NCI-H446 (cell line): ENCODE data around the gene GOLGA2.

Experiments used
- DNase-seq, 2 experiments: peaks; one replicate each; lab custom pipeline; 2025; lab: John Stamatoyannopoulos, UW

Gene GOLGA2

DNA sequence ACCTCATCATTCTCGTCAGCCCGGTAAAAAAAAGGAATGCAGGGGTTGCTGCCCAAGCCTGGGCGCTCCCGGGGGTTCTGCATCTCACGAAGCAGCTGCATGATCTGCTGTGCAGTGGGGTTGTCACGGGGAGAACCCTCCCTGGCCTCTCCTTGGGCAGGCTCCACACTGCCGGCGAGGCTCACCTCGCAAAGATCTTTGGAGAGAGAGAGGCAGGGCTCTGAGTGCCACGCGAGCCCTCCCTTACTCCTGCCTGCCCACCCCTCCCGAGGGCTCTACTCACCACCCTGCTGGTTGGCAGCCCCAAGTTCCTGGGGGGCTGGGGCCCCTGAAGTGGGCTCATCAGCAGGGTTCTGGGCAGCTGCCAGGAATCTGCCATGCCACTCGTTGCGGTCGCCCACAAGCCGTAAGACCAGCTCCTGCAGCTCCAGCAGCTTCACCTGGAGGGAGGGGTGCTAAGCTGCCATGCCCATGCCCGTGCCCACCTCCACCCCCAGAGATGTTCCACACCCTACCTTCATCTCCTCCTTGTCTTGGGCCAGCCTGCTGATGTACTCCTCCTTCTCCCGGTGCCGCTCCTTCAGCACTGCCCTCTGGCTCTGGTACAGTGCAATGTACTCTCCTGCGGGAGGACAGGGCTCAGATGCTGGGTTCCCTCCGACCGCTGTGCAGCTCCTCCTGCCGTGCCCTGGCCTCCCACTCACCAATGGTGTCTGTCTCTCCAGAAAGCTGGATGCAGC is 18.6 kb downstream of the GOLGA2 start:
- DNase-seq = no peak

GRCh38 chr9:128254855-128255759 is 20.7 kb downstream of the GOLGA2 start:
- DNase-seq = peak in 1 of 2 experiments; percentile 34

DNA sequence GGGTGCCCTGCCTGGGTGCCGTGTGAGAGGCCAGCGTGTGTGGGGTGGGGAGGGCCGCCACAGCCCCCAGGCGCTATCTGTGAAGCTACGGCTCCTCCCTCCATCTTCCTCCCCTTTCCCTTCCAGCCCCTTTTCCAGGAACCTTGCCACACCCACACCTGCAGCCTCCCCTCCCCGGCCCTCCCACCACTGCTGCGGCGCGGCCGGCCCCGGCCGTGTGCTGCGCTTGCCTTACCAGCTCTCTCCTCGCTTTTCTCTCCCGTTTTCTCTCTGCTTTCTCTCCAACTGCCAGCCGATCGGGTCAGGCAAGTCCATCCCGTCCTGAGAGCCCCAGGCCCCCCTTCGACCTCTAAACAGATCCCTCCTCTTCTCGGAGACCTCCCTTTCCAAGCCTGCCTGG is 21.4 kb downstream of the GOLGA2 start:
- DNase-seq = no peak

GRCh38 chr9:128253991-128254346 is 21.8 kb downstream of the GOLGA2 start:
- no peak for DNase-seq

DNA sequence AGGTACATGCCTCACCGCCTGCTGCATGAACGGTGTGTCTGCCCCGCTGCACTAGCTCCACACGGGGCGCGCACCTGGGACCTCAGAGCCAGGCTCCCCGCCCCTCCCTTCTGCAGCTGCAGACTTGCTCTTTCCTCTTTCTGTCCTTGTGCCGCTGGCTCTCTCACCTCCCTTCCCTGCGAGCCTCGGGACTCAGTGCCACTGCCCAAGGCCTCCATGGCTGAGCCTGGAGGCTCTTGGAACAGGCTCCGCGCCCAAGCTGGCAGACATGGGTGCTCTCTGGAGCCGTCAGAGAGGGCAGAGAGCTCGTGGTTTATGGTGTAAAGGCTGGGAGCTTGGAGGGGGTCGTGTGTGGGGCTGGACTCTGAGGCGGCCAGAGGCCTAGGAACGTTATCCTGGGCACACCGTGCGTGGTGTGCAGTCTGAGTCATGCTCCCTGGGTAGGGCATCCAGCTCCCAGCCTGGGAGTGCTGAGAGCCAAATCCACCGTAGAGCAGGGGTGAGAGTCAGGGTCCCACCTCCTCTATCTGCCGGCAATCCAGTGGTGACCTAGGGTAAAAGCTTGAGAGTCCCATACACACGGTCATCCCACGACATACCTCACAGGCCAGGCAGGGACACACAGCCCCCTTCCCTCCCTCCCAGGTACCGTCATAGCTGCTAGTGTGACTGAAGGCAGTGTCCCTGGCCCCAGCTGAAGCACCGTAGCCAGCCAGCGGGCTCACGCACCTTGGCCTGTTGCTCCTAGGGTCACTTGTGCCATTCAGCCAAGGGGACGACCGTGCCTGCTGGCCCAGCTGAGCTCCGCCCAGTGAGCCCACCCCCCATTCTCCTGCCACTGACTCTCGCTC is 22.4 kb downstream of the GOLGA2 start:
- DNase-seq = no peak

GRCh38 chr9:128252317-128253139 is 23.3 kb downstream of the GOLGA2 start:
- no peak for DNase-seq

DNA sequence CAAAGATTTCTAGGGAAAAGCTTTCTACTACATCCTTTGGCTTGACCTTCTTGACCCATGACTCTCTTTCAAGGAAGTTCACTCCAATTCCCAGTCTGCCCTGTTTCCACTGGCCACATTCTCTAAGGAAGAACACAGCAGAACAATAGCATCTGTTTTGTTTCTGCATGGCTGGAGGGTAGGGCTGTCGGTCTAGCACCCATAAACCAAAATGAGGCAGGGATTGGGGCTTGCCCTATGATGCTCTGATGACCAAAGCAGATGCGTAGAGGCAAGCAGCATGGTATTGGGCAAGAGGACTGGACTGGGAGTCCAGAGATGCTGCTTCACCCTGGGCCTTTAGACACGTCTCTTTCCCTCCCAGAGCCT is 24.1 kb downstream of the GOLGA2 start:
- no peak for DNase-seq

- DNase-seq = no peak
These were observed 24.7 kb downstream of the GOLGA2 start for GRCh38 chr9:128250839-128251731.

GRCh38 chr9:128249908-128250838 is 25.6 kb downstream of the GOLGA2 start:
- no peak for DNase-seq

- DNase-seq = no peak
These were observed 26.3 kb downstream of the GOLGA2 start for GRCh38 chr9:128249558-128249907.

DNA sequence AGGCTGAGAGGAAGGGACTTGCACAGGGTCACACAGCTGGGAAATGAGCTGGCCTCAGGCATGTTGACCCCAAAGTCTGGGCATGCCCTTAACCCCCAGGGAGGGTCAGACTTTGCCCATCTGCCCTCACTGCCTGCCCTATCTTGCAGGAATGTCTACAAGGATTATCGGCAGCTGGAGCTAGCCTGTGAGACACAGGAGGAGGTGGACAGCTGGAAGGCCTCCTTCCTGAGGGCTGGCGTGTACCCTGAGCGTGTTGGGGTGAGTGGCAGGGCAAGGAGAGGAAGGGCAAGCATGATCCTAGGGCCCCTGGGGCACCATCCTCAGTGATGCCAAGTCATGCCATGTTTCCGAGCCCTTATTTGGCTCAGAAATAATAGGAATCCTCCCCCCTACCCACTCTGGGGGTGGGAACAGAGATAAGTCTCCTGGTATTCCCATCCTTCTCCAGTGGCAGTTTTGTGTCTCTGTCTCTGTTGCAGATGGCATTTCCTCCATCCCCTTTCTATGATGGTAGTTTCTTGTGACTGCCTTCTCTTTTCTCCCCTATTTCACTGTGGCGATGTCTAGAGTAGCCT is 28.5 kb downstream of the GOLGA2 start:
- no peak for DNase-seq

DNA sequence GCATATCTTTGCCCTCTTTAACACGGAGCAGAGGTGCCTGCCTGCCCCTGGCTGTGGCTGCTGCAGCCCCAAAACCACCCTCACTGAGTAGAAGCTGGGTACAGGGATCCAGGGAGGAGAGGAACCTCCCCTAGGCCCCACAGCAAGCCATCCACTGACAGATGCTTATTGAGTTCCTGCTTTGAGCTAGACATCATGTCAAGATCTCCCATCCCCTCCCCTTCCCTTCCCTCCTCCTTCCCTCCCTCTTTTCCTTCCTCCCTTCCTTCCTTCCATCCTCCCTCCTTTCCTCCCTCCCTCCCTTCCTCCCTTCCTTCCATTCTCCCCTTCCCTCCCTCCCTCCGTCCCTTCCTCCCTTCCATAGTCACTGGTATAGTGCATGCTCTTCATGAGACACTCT is 29.3 kb downstream of the GOLGA2 start:
- no peak for DNase-seq

DNA sequence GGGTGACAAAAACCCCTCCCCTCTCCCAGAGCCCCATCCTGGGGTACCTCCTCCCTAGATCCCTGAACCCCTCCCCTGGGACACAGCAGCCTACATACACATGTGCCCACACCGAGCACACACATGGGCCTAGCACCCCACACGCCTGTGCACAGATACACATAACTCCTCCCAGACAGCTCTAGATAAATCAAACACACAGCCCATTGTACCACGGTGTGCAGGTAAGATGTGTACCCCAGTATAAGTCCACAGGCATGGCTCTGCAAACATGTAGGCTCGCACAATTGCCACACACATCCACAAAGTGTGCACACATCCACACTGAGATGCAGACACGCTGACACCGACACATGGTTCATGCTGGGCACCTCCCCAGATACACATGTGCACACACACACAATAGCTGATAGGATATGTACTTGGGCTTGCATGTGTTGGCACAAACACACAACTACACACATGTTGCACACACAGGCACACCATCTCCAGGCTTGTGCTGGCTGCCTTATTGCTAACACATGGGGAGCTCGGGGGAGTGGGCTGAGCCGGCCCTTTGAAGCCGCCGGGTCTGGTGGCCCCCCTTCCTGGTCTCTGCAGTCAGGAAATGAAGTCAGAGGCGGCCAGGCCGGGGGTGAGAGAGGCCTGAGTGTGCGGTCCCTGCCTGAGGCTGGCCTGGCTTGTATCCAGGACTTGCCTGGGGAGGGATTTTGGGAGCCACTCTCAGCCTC is 30.2 kb downstream of the GOLGA2 start:
- no peak for DNase-seq

DNA sequence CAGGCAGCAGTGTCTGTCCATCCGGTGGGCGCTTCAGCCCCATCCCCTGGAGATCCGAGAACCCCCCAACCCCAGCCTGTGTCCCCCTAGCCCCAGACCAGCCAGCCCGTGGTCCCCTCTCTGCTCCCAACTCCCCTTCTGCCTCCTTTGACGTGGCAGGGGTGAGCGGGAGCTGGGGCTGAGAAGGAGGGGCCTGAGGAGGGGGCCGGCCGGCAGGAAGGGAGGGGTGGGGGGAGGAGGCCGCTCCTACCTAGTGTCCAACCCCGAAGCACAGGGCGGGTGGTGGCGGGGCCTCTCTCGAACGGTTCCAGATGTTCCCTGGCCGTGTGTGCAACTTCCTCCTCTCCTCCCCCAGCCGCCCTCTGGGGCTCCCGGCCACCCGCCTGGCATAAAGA is 31.0 kb downstream of the GOLGA2 start:
- DNase-seq = no peak

DNA sequence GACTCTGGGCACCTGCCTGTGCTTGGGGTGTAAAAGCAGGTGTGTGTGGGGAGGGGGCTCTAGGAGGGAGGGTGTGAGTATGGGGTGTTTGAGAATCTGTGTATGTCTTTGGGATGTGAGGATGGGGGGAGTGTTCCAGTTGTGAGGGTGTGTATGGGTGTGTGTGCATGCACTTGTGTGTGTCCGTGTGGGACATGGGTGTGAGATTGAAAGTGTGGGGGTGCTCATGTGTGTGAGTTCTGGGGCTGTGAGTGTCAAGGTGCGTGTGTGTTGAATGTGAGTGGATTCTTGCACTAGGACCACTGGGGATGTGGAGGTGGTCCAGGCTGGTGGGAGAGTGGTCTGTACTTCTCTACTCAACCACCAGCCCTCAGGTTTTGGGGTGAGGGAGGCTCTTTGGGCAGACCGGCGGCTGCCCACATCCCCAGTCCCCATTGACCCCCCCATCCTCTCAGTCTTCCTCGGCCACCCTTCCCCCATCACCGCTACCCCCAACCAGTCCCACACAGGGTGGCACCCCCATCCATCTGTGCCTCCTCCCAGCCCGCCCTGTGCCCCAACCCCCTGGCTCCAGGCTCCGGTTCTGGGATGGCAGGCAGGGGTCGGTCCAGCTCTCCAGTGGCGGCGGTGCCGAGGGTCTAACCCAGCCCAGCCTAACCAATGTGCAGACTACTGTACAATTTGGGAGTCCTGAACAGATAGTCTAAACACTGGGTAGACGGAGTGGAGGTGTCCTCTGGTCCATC is 31.5 kb downstream of the GOLGA2 start:
- DNase-seq = no peak

- no peak for DNase-seq
These were observed 32.4 kb downstream of the GOLGA2 start for GRCh38 chr9:128243215-128244018.

- no peak for DNase-seq
These were observed 33.0 kb downstream of the GOLGA2 start for GRCh38 chr9:128242828-128243214.
